Neural cell (in vitro differentiated cells): Measurements from ENCODE around the gene RPS6KA3. TPM values are rescaled to one million over a fixed set of nuclear protein-coding genes. Genes with fewer than 3 reads are reported as not detected.

ENCODE experiments used
- H2AFZ ChIP-seq: fragments of 200-600, 300-800 bp; sonication (generic), shearing (Covaris generic); 2 replicates; pipeline ENCODE4 v1.6.0; 2014; ENCODE audit warnings: low read depth, mild to moderate bottlenecking, antibody characterized with exemption, low read length, moderate library complexity
- H3F3A ChIP-seq: fragments of 200-600 bp; shearing (Covaris generic); 2 replicates; pipeline ENCODE4 v1.6.1; 2016; ENCODE audit warnings: mild to moderate bottlenecking, moderate library complexity, mixed read lengths, antibody characterized with exemption, low read length; ENCODE audit not compliant: insufficient read depth, poor library complexity, severe bottlenecking
- H3K27ac ChIP-seq: fragments of 200-600, 300-800 bp; sonication (generic), shearing (Covaris generic); 2 replicates; pipeline ENCODE4 v1.5.1; 2014; ENCODE audit warnings: mild to moderate bottlenecking, low read length, moderate library complexity
- H3K27me3 ChIP-seq: fragments of 300-800, 200-600 bp; sonication (generic), shearing (Covaris generic); 2 replicates; pipeline ENCODE4 v1.6.0; 2014; ENCODE audit warnings: mild to moderate bottlenecking, low read depth, low read length, moderate library complexity; ENCODE audit not compliant: insufficient read depth
- H3K36me3 ChIP-seq: fragments of 300-800, 200-600 bp; sonication (generic), shearing (Covaris generic); 2 replicates; pipeline ENCODE4 v1.5.1; 2014; ENCODE audit warnings: mild to moderate bottlenecking, antibody characterized with exemption, low read length, moderate library complexity; ENCODE audit not compliant: insufficient read depth
- H3K4me2 ChIP-seq: fragments of 300-800, 200-600 bp; sonication (generic), shearing (Covaris generic); 2 replicates; pipeline ENCODE4 v1.6.0; 2014; ENCODE audit warnings: mild to moderate bottlenecking, low read length
- H3K4me3 ChIP-seq: fragments of 300-800, 200-600 bp; sonication (generic), shearing (Covaris generic); 2 replicates; pipeline ENCODE4 v1.5.1; 2014; ENCODE audit warnings: mild to moderate bottlenecking, low read length, moderate library complexity
- H3K79me2 ChIP-seq: fragments of 200-600 bp; shearing (Covaris generic); replicated peaks from 2 replicates; pipeline ENCODE4 v1.6.0; 2014; ENCODE audit warnings: mild to moderate bottlenecking, low read length, moderate library complexity; ENCODE audit not compliant: insufficient read depth
- H3K9ac ChIP-seq: fragments of 300-800, 200-600 bp; sonication (generic), shearing (Covaris generic); 2 replicates; pipeline ENCODE4 v1.6.1; 2016; ENCODE audit warnings: mild to moderate bottlenecking, low read length, mixed read lengths
- H3K9me2 ChIP-seq: fragments of 200-600 bp; shearing (Covaris generic); 2 replicates; pipeline ENCODE4 v1.6.1; 2016; ENCODE audit warnings: mild to moderate bottlenecking, low read length, mixed read lengths; ENCODE audit not compliant: insufficient read depth
- H3K9me3 ChIP-seq: fragments of 200-600, 300-800 bp; sonication (generic), shearing (Covaris generic); 2 replicates; pipeline ENCODE4 v1.6.1; 2016; ENCODE audit warnings: mild to moderate bottlenecking, mixed run types, low read length, moderate library complexity, mixed read lengths
- H4K20me1 ChIP-seq: fragments of 200-600 bp; shearing (Covaris generic); 2 replicates; pipeline ENCODE4 v1.6.1; 2016; ENCODE audit warnings: mild to moderate bottlenecking, mixed run types; ENCODE audit not compliant: insufficient read depth
- EP300 ChIP-seq: fragments of 450-650 bp; conservative IDR thresholded peaks from 2 replicates; pipeline ENCODE4 v1.6.1; 2014; ENCODE audit warnings: antibody characterized with exemption, mild to moderate bottlenecking, moderate library complexity; ENCODE audit not compliant: poor library complexity, severe bottlenecking
- EZH2 ChIP-seq: fragments of 200-600, 300-800 bp; shearing (Covaris generic), sonication (generic); IDR thresholded peaks from 2 replicates; pipeline ENCODE4 v1.6.1; 2014; ENCODE audit warnings: antibody characterized with exemption, low read length, borderline replicate concordance, mild to moderate bottlenecking; ENCODE audit not compliant: insufficient read depth, poor library complexity, severe bottlenecking
- MXI1 ChIP-seq: fragments of 450-650 bp; conservative IDR thresholded peaks from 2 replicates; pipeline ENCODE4 v1.6.1; 2014; ENCODE audit warnings: antibody characterized with exemption, mild to moderate bottlenecking; ENCODE audit not compliant: poor library complexity, severe bottlenecking
- POLR2AphosphoS5 ChIP-seq: IDR thresholded peaks from 2 replicates; pipeline ENCODE4 v1.6.1; 2012
- RAD21 ChIP-seq: fragments of 450-650 bp; conservative IDR thresholded peaks from 2 replicates; pipeline ENCODE4 v1.6.1; 2014; ENCODE audit warnings: antibody characterized with exemption, mild to moderate bottlenecking, moderate library complexity
- SMC3 ChIP-seq: fragments of 450-650 bp; conservative IDR thresholded peaks from 2 replicates; pipeline ENCODE4 v1.6.1; 2014; ENCODE audit warnings: antibody characterized with exemption, mild to moderate bottlenecking, moderate library complexity; ENCODE audit not compliant: poor library complexity
- TAF1 ChIP-seq: IDR thresholded peaks from 2 replicates; pipeline ENCODE4 v1.6.1; 2012; ENCODE audit warnings: low read depth
- polyA plus RNA-seq: library from polyadenylated mRNA; depleted of rRNA; stranded (reverse); fragments of >200 nt; gene quantifications from 2 replicates; pipeline ENCODE4 v1.2.3, GENCODE V29; 2014
- TF ChIP-seq, protein P1 (sequence below): IDR thresholded peaks from 2 replicates; pipeline ENCODE4 v1.6.1; 2012; ENCODE audit warnings: borderline replicate concordance
- TF ChIP-seq, protein P2 (sequence below): fragments of 450-650 bp; IDR thresholded peaks from 2 replicates; pipeline ENCODE4 v1.5.1; 2014; ENCODE audit warnings: antibody characterized with exemption, mild to moderate bottlenecking, moderate library complexity; ENCODE audit not compliant: poor library complexity, severe bottlenecking

RPS6KA3 gene
- polyA plus RNA-seq, 1 donor from 2014 or later: 16.5 TPM

- no peak overlapping the region for H3K27ac ChIP-seq
- no peaks in the 10 kb centered on the region for H3K79me2 ChIP-seq
- H3K27me3 ChIP-seq: no peaks in the 10 kb centered on the region
- H2AFZ ChIP-seq: no peak overlapping the region
- H3K9me3 ChIP-seq: no peaks in the 10 kb centered on the region
- no peaks in the 10 kb centered on the region for H3F3A ChIP-seq
- H3K9ac ChIP-seq: no peak overlapping the region
- H3K9me2 ChIP-seq: no peaks in the 10 kb centered on the region
- no peaks in the 10 kb centered on the region for H3K36me3 ChIP-seq
- no peaks in the 10 kb centered on the region for H4K20me1 ChIP-seq
- TF ChIP-seq, protein P1, sequence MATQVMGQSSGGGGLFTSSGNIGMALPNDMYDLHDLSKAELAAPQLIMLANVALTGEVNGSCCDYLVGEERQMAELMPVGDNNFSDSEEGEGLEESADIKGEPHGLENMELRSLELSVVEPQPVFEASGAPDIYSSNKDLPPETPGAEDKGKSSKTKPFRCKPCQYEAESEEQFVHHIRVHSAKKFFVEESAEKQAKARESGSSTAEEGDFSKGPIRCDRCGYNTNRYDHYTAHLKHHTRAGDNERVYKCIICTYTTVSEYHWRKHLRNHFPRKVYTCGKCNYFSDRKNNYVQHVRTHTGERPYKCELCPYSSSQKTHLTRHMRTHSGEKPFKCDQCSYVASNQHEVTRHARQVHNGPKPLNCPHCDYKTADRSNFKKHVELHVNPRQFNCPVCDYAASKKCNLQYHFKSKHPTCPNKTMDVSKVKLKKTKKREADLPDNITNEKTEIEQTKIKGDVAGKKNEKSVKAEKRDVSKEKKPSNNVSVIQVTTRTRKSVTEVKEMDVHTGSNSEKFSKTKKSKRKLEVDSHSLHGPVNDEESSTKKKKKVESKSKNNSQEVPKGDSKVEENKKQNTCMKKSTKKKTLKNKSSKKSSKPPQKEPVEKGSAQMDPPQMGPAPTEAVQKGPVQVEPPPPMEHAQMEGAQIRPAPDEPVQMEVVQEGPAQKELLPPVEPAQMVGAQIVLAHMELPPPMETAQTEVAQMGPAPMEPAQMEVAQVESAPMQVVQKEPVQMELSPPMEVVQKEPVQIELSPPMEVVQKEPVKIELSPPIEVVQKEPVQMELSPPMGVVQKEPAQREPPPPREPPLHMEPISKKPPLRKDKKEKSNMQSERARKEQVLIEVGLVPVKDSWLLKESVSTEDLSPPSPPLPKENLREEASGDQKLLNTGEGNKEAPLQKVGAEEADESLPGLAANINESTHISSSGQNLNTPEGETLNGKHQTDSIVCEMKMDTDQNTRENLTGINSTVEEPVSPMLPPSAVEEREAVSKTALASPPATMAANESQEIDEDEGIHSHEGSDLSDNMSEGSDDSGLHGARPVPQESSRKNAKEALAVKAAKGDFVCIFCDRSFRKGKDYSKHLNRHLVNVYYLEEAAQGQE: no peak
- no peak for TF ChIP-seq EP300
- TF ChIP-seq RAD21: no peak
- H3K4me2 ChIP-seq: no peak overlapping the region
- no peak overlapping the region for H3K4me3 ChIP-seq
Measured at GRCh38 chrX:20217906-20218305, 48.8 kb downstream of the RPS6KA3 start.

DNA sequence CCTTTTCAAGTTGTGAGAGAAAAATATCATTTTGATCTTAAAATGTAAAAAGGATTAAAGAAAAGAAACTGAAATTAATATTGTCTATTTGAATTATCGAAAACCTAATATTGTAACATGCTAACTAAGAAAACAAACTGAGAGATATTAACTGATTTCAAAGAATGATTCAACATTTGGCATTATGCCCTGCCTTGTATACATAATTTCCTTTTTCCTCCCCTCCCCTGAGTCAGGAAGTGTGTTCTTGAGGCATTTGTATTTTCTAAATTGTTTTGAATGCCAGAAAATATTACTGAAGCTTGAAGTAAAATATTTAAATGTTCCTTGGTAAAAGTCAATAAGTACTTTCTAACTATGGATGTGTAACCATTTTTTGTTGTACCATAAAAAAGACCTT lies 49.4 kb downstream of the RPS6KA3 start:
- H2AFZ ChIP-seq: no peak overlapping the region

More for the DNA sequence above, 49.4 kb downstream of the RPS6KA3 start:
- H3K9ac ChIP-seq: no peak overlapping the region
- H3K79me2 ChIP-seq: no peaks in the 10 kb centered on the region
- no peaks in the 10 kb centered on the region for H3K9me2 ChIP-seq
- no peaks in the 10 kb centered on the region for H3K36me3 ChIP-seq
- no peaks in the 10 kb centered on the region for H3K27me3 ChIP-seq
- H3K4me2 ChIP-seq: no peak overlapping the region
- H3K27ac ChIP-seq: no peak overlapping the region
- no peaks in the 10 kb centered on the region for H4K20me1 ChIP-seq
- no peaks in the 10 kb centered on the region for H3F3A ChIP-seq
- H3K9me3 ChIP-seq: no peaks in the 10 kb centered on the region
- TF ChIP-seq, protein P1: no peak
- TF ChIP-seq MXI1: no peak
- TF ChIP-seq EP300: no peak
- TF ChIP-seq RAD21: no peak
- no peak for TF ChIP-seq SMC3
- TF ChIP-seq TAF1: no peak
- no peak for TF ChIP-seq POLR2AphosphoS5
- TF ChIP-seq EZH2: no peak
- TF ChIP-seq, protein P2, sequence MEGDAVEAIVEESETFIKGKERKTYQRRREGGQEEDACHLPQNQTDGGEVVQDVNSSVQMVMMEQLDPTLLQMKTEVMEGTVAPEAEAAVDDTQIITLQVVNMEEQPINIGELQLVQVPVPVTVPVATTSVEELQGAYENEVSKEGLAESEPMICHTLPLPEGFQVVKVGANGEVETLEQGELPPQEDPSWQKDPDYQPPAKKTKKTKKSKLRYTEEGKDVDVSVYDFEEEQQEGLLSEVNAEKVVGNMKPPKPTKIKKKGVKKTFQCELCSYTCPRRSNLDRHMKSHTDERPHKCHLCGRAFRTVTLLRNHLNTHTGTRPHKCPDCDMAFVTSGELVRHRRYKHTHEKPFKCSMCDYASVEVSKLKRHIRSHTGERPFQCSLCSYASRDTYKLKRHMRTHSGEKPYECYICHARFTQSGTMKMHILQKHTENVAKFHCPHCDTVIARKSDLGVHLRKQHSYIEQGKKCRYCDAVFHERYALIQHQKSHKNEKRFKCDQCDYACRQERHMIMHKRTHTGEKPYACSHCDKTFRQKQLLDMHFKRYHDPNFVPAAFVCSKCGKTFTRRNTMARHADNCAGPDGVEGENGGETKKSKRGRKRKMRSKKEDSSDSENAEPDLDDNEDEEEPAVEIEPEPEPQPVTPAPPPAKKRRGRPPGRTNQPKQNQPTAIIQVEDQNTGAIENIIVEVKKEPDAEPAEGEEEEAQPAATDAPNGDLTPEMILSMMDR: no peak
- no peak overlapping the region for H3K4me3 ChIP-seq
